Measurements from ENCODE around the gene P3H3.

DNA sequence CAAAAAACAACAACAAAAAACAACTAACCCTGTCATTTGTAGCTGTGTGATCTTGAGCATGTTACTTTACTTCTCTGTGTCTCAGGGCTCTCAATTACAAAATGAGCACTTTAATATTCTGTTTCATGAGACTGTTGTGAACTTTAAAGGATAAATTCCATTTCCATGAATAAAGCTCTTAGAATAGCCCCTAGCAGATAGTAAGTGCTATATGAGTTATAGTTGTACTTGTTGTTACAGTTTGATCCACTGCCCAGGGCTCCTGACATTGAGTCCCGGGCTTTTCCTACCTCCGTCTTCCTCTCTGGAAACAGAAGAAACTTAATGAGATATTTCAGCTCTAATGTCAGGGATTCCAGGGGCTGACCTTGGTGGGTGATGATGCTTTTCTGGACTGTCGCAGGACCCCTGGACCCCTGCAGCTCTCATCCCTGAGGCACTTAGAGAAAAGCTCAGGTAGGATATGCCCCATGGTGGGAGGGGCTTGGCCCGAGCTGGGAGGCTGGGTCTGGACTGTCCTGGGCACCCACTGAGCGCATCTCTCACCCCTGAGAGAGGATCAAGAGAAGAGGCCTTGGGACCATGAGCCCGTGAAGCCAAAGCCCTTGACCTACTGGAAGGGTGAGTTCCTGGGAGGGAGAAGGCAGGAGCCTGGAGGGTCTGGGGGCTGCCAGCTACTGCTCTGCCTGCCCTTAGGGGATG is 5.1 kb downstream of the P3H3 start:
- TF ChIP-seq, protein P1, sequence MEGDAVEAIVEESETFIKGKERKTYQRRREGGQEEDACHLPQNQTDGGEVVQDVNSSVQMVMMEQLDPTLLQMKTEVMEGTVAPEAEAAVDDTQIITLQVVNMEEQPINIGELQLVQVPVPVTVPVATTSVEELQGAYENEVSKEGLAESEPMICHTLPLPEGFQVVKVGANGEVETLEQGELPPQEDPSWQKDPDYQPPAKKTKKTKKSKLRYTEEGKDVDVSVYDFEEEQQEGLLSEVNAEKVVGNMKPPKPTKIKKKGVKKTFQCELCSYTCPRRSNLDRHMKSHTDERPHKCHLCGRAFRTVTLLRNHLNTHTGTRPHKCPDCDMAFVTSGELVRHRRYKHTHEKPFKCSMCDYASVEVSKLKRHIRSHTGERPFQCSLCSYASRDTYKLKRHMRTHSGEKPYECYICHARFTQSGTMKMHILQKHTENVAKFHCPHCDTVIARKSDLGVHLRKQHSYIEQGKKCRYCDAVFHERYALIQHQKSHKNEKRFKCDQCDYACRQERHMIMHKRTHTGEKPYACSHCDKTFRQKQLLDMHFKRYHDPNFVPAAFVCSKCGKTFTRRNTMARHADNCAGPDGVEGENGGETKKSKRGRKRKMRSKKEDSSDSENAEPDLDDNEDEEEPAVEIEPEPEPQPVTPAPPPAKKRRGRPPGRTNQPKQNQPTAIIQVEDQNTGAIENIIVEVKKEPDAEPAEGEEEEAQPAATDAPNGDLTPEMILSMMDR (conservative IDR thresholded peaks at IDR 0.05; ENCODE audit: low read depth, low read length) = no peak
- TF ChIP-seq POLR2A (IDR thresholded peaks at IDR 0.05; ENCODE audit: low read depth, low read length) (no peak), SMC3 (IDR thresholded peaks at IDR 0.05; ENCODE audit: low read depth, low read length) (no peak), CHD1 (IDR thresholded peaks at IDR 0.05; ENCODE audit: low read depth, low read length) (no peak)
